ENCODE measurements around the gene USP20.

The USP20 gene

GRCh38 chr9:129888293-129889121 lies 53.2 kb downstream of the USP20 start:
- Histone ChIP-seq H3K36me3 (ENCODE audit: control insufficient read depth in 2 of 2, insufficient read depth in 1 of 2, low read length in 2 of 2) (peaks cover 0 to 14% of the 10 kb centered on the region in 2 experiments; a peak in 1 of 3 replicates), H3K27ac (ENCODE audit: extremely low read depth, low read depth, low read length) (no peak overlapping the region), H3K4me1 (ENCODE audit: control insufficient read depth, insufficient read depth, low read length) (peaks cover 2% of the 10 kb centered on the region; the same call in 1 of the 2 replicates), H3K4me3 (ENCODE audit: low read depth, low read length) (no peak overlapping the region), H3K9me3 (ENCODE audit: control insufficient read depth, insufficient read depth, low read depth, low read length) (no peaks in the 10 kb centered on the region)
- CTCF ChIA-PET = interaction anchor here (1.4 to 4.0 kb wide), 2 partner anchors 152 to 212 kb away, joined by 3 to 29 read pairs; no protein-coding TSS in a partner anchor
- POLR2A ChIA-PET = no interaction called here
- no peak for TF ChIP-seq ZNF548 (tag by site-specific recombination; IDR thresholded peaks at IDR 0.05)
- peak; percentile 66 for TF ChIP-seq SCRT2 (tag by site-specific recombination; IDR thresholded peaks at IDR 0.05)
- TF ChIP-seq ZNF621 (tag by site-specific recombination; IDR thresholded peaks at IDR 0.05) = no peak
- TF ChIP-seq ZNF202 (tag by site-specific recombination; IDR thresholded peaks at IDR 0.05; ENCODE audit: borderline replicate concordance) = no peak

- ChIA-PET POLR2A (interaction anchor here (0.6 to 0.7 kb wide), 2 partner anchors 8 to 387 kb away, joined by 3 read pairs; no protein-coding TSS in a partner anchor), CTCF (interaction anchor here (1.4 kb wide), 1 partner anchor 211 kb away, joined by 3 read pairs; no protein-coding TSS in a partner anchor)
- H3K9me3 ChIP-seq (ENCODE audit: control insufficient read depth, insufficient read depth, low read depth, low read length) = no peaks in the 10 kb centered on the region
- TF ChIP-seq, protein P1, sequence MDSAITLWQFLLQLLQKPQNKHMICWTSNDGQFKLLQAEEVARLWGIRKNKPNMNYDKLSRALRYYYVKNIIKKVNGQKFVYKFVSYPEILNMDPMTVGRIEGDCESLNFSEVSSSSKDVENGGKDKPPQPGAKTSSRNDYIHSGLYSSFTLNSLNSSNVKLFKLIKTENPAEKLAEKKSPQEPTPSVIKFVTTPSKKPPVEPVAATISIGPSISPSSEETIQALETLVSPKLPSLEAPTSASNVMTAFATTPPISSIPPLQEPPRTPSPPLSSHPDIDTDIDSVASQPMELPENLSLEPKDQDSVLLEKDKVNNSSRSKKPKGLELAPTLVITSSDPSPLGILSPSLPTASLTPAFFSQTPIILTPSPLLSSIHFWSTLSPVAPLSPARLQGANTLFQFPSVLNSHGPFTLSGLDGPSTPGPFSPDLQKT (IDR thresholded peaks at IDR 0.05; ENCODE audit: borderline replicate concordance, low read depth, low read length) = no peak
- no peak for TF ChIP-seq TRIM28 (IDR thresholded peaks at IDR 0.05; ENCODE audit: borderline replicate concordance, low read length)
- TF ChIP-seq ZNF660 (tag by site-specific recombination; IDR thresholded peaks at IDR 0.05) = no peak
- no peak for TF ChIP-seq CTCF (tag by site-specific recombination; IDR thresholded peaks at IDR 0.05)
- no peak for TF ChIP-seq ZBTB7A (tag by site-specific recombination; IDR thresholded peaks at IDR 0.05; ENCODE audit: low read depth)
- TF ChIP-seq ZNF555 (tag by site-specific recombination; conservative IDR thresholded peaks at IDR 0.05) = no peak
- TF ChIP-seq, protein P2, sequence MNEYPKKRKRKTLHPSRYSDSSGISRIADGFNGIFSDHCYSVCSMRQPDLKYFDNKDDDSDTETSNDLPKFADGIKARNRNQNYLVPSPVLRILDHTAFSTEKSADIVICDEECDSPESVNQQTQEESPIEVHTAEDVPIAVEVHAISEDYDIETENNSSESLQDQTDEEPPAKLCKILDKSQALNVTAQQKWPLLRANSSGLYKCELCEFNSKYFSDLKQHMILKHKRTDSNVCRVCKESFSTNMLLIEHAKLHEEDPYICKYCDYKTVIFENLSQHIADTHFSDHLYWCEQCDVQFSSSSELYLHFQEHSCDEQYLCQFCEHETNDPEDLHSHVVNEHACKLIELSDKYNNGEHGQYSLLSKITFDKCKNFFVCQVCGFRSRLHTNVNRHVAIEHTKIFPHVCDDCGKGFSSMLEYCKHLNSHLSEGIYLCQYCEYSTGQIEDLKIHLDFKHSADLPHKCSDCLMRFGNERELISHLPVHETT (tag by site-specific recombination; IDR thresholded peaks at IDR 0.05) = no peak
- TF ChIP-seq ZNF488 (tag by site-specific recombination; IDR thresholded peaks at IDR 0.05) = no peak
- no peak for TF ChIP-seq ZNF416 (tag by site-specific recombination; IDR thresholded peaks at IDR 0.05)
- TF ChIP-seq ZNF138 (tag by site-specific recombination; IDR thresholded peaks at IDR 0.05; ENCODE audit: borderline replicate concordance) = no peak
- TF ChIP-seq ZNF585B (tag by site-specific recombination; IDR thresholded peaks at IDR 0.05) = no peak
- TF ChIP-seq HOXC10 (CRISPR knock-in tag; IDR thresholded peaks at IDR 0.05) = no peak
- no peak for TF ChIP-seq ZNF785 (tag by site-specific recombination; IDR thresholded peaks at IDR 0.05)
- H3K36me3 ChIP-seq (ENCODE audit: control insufficient read depth in 2 of 2, insufficient read depth in 1 of 2, low read length in 2 of 2) = peaks cover 0 to 14% of the 10 kb centered on the region in 2 experiments; a peak in 1 of 3 replicates
- H3K27ac ChIP-seq (ENCODE audit: extremely low read depth, low read depth, low read length) = no peak overlapping the region
- peaks cover 2% of the 10 kb centered on the region; the same call in 1 of the 2 replicates for H3K4me1 ChIP-seq (ENCODE audit: control insufficient read depth, insufficient read depth, low read length)
- no peak overlapping the region for H3K4me3 ChIP-seq (ENCODE audit: low read depth, low read length)
These were observed 54.1 kb downstream of the USP20 start for GRCh38 chr9:129889122-129889940.

All from HEK293 (cell line).